ENCODE measurements around the gene CNRIP1.
A peak's percentile ranks its signal among the peaks of the same experiment; 100 is the strongest.

The CNRIP1 gene

GRCh38 chr2:68363721-68364120, 44.0 kb upstream of the CNRIP1 start:
- no peak for TF ChIP-seq CTCF (IDR thresholded peaks at IDR 0.05; ENCODE audit: low read depth, low read length)
- no peak for DNase-seq (ENCODE audit: low read depth in 2 of 2)
- no peak overlapping the region for H3K4me3 ChIP-seq (replicated peaks in 1 of 2; ENCODE audit: low read depth in 2 of 2, low read length in 2 of 2)

- no peak for TF ChIP-seq CTCF (IDR thresholded peaks at IDR 0.05; ENCODE audit: low read depth, low read length)
- H3K4me3 ChIP-seq (replicated peaks in 1 of 2; ENCODE audit: low read depth in 2 of 2, low read length in 2 of 2), result no peak overlapping the region
- DNase-seq (ENCODE audit: low read depth in 2 of 2), result no peak
These were observed 43.0 kb upstream of the CNRIP1 start for GRCh38 chr2:68362749-68363148.

- DNase-seq (ENCODE audit: low read depth in 2 of 2), result peak; percentile 72 to 73
These were observed 42.3 kb upstream of the CNRIP1 start for GRCh38 chr2:68362069-68362468.

GRCh38 chr2:68359889-68360288, 40.1 kb upstream of the CNRIP1 start:
- no peak for DNase-seq (ENCODE audit: low read depth in 2 of 2)
- no peak overlapping the region for H3K4me3 ChIP-seq (replicated peaks in 1 of 2; ENCODE audit: low read depth in 2 of 2, low read length in 2 of 2)
- no peak for TF ChIP-seq CTCF (IDR thresholded peaks at IDR 0.05; ENCODE audit: low read depth, low read length)

More at GRCh38 chr2:68362069-68362468, 42.3 kb upstream of the CNRIP1 start:
- H3K4me3 ChIP-seq (replicated peaks in 1 of 2; ENCODE audit: low read depth in 2 of 2, low read length in 2 of 2), result no peak overlapping the region
- TF ChIP-seq CTCF (IDR thresholded peaks at IDR 0.05; ENCODE audit: low read depth, low read length), result peak; percentile 69

GRCh38 chr2:68357605-68358337, 38.0 kb upstream of the CNRIP1 start:
- peak; percentile 66 to 75 for DNase-seq (ENCODE audit: low read depth in 2 of 2)
- H3K4me3 ChIP-seq (replicated peaks in 1 of 2; ENCODE audit: low read depth in 2 of 2, low read length in 2 of 2), result no peak overlapping the region
- peak; percentile 63 for TF ChIP-seq CTCF (IDR thresholded peaks at IDR 0.05; ENCODE audit: low read depth, low read length)

GRCh38 chr2:68356599-68357239, 37.0 kb upstream of the CNRIP1 start:
- TF ChIP-seq CTCF (IDR thresholded peaks at IDR 0.05; ENCODE audit: low read depth, low read length), result no peak

More at GRCh38 chr2:68356599-68357239, 37.0 kb upstream of the CNRIP1 start:
- H3K4me3 ChIP-seq (replicated peaks in 1 of 2; ENCODE audit: low read depth in 2 of 2, low read length in 2 of 2), result no peak overlapping the region
- no peak for DNase-seq (ENCODE audit: low read depth in 2 of 2)

Data from cardiac fibroblast (primary cell).